ENCODE measurements around the gene ASB7.

DNA sequence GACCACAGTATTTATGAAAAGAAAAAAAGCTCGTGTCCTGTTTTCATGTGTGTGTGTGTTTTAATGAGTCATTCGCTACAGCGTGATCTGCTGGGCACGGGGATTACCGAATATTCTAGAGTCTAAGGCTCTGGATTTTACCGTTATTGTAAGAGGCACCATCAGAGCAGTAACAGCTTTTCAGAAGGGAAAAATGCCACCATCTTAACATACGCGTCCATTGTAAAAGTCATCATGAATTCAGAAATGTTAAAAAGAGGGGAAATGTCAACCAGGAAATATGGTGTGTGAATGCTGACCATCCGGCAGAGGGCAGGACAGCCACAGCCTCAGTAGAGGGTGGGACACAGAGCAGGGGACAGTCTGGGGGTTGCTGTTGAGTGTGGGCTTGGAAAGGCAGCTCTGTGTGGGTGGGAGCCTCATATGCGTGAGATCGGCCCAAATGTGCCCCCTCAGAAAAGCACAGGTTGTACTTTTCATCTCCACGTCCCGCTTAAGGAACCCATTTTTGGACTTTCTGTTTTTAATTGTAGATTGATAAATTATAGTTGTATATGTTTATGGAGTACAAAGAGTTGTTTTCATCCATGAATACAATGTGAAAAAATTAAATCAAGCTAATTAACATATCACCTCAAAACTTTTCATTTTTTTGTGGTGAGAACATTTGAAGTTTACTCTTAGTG, 69.6 kb downstream of the ASB7 start:
- no peak for TF ChIP-seq FOXM1 (IDR thresholded peaks at IDR 0.05; ENCODE audit: borderline replicate concordance)
- no peak for TF ChIP-seq SUZ12 (IDR thresholded peaks at IDR 0.05)
- TF ChIP-seq TARDBP (IDR thresholded peaks at IDR 0.05) = no peak
- TF ChIP-seq LEF1 (IDR thresholded peaks at IDR 0.05; ENCODE audit: borderline replicate concordance) = no peak
- no peak for TF ChIP-seq NFRKB (IDR thresholded peaks at IDR 0.05)
- TF ChIP-seq, protein P1, sequence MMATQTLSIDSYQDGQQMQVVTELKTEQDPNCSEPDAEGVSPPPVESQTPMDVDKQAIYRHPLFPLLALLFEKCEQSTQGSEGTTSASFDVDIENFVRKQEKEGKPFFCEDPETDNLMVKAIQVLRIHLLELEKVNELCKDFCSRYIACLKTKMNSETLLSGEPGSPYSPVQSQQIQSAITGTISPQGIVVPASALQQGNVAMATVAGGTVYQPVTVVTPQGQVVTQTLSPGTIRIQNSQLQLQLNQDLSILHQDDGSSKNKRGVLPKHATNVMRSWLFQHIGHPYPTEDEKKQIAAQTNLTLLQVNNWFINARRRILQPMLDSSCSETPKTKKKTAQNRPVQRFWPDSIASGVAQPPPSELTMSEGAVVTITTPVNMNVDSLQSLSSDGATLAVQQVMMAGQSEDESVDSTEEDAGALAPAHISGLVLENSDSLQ (IDR thresholded peaks at IDR 0.05) = no peak
- TF ChIP-seq ZNF384 (IDR thresholded peaks at IDR 0.05) = no peak
- no peak for TF ChIP-seq SP1 (IDR thresholded peaks at IDR 0.05)
- no peak for TF ChIP-seq ARNT (IDR thresholded peaks at IDR 0.05)
